NCI-H128 (cell line): ENCODE measurements around the gene TNFAIP8L3.

Experiments
- DNase-seq: peaks from one replicate; lab custom pipeline; 2025; ENCODE audit not compliant: unreplicated experiment; lab: John Stamatoyannopoulos, UW

TNFAIP8L3 gene

GRCh38 chr15:51090753-51091152 lies 4.0 kb downstream of the TNFAIP8L3 start:
- no peak for DNase-seq

GRCh38 chr15:51089699-51090453 lies 4.8 kb downstream of the TNFAIP8L3 start:
- DNase-seq, result no peak

GRCh38 chr15:51089041-51089440 lies 5.7 kb downstream of the TNFAIP8L3 start:
- DNase-seq, result no peak

GRCh38 chr15:51088585-51088984 lies 6.1 kb downstream of the TNFAIP8L3 start:
- DNase-seq, result no peak

- no peak for DNase-seq
Measured at GRCh38 chr15:51087513-51087912, 7.2 kb downstream of the TNFAIP8L3 start.

GRCh38 chr15:51086409-51086808 lies 8.3 kb downstream of the TNFAIP8L3 start:
- no peak for DNase-seq

- no peak for DNase-seq
Measured at GRCh38 chr15:51085764-51086163, 8.9 kb downstream of the TNFAIP8L3 start.

GRCh38 chr15:51083641-51084166 lies 11.0 kb downstream of the TNFAIP8L3 start:
- no peak for DNase-seq

GRCh38 chr15:51082246-51082645 lies 12.5 kb downstream of the TNFAIP8L3 start:
- no peak for DNase-seq

GRCh38 chr15:51080286-51080685 lies 14.4 kb downstream of the TNFAIP8L3 start:
- no peak for DNase-seq

- DNase-seq, result no peak
Measured at GRCh38 chr15:51079226-51079625, 15.5 kb downstream of the TNFAIP8L3 start.

GRCh38 chr15:51077221-51078153 lies 17.2 kb downstream of the TNFAIP8L3 start:
- no peak for DNase-seq

- DNase-seq, result no peak
Measured at GRCh38 chr15:51076524-51077220, 18.0 kb downstream of the TNFAIP8L3 start.

- no peak for DNase-seq
Measured at GRCh38 chr15:51075826-51076523, 18.7 kb downstream of the TNFAIP8L3 start.

GRCh38 chr15:51075364-51075763 lies 19.3 kb downstream of the TNFAIP8L3 start:
- no peak for DNase-seq

- no peak for DNase-seq
Measured at GRCh38 chr15:51074926-51075325, 19.8 kb downstream of the TNFAIP8L3 start.

GRCh38 chr15:51071578-51071977 lies 23.1 kb downstream of the TNFAIP8L3 start:
- DNase-seq, result no peak

- no peak for DNase-seq
Measured at GRCh38 chr15:51069983-51070382, 24.7 kb downstream of the TNFAIP8L3 start.

GRCh38 chr15:51067510-51067909 lies 27.2 kb downstream of the TNFAIP8L3 start:
- no peak for DNase-seq

GRCh38 chr15:51065781-51066180 lies 28.9 kb downstream of the TNFAIP8L3 start:
- DNase-seq, result no peak

- no peak for DNase-seq
Measured at GRCh38 chr15:51065261-51065660, 29.4 kb downstream of the TNFAIP8L3 start.
